Activated T-helper 1 cell treated with Interleukin-2 at 50 U/mL for 16 hours (primary cell): ENCODE measurements around the gene MAP7D1.

ENCODE experiments used
- DNase-seq: peaks from one replicate; pipeline ENCODE4 v3.0.0-alpha.2; 2020; ENCODE audit warnings: low read depth

The MAP7D1 gene

GRCh38 chr1:36155408-36156328, at the start of gene MAP7D1:
MAP7D1 (plus strand) TSS chr1:36156160; CDS start chr1:36156418, 258 bp downstream.
- peak; percentile 78 for DNase-seq

- DNase-seq, result no peak
Measured at GRCh38 chr1:36106269-36106668, 49.7 kb upstream of the MAP7D1 start.

GRCh38 chr1:36107394-36107793, 48.6 kb upstream of the MAP7D1 start:
- no peak for DNase-seq

- no peak for DNase-seq
Measured at GRCh38 chr1:36108314-36108713, 47.6 kb upstream of the MAP7D1 start.

GRCh38 chr1:36109041-36109679, 46.8 kb upstream of the MAP7D1 start:
- DNase-seq, result peak; percentile 37

- no peak for DNase-seq
Measured at GRCh38 chr1:36111151-36111550, 44.8 kb upstream of the MAP7D1 start.

- DNase-seq, result no peak
Measured at GRCh38 chr1:36112823-36113222, 43.1 kb upstream of the MAP7D1 start.

GRCh38 chr1:36114371-36114770, 41.6 kb upstream of the MAP7D1 start:
- DNase-seq, result no peak

- DNase-seq, result no peak
Measured at GRCh38 chr1:36115200-36115669, 40.7 kb upstream of the MAP7D1 start.

- DNase-seq, result no peak
Measured at GRCh38 chr1:36115931-36116330, 40.0 kb upstream of the MAP7D1 start.

GRCh38 chr1:36116901-36117300, 39.1 kb upstream of the MAP7D1 start:
- no peak for DNase-seq

GRCh38 chr1:36118447-36119204, 37.3 kb upstream of the MAP7D1 start:
- no peak for DNase-seq

- DNase-seq, result no peak
Measured at GRCh38 chr1:36119456-36119855, 36.5 kb upstream of the MAP7D1 start.

- DNase-seq, result no peak
Measured at GRCh38 chr1:36122062-36123030, 33.6 kb upstream of the MAP7D1 start.

GRCh38 chr1:36123356-36123755, 32.6 kb upstream of the MAP7D1 start:
- DNase-seq, result no peak

- no peak for DNase-seq
Measured at GRCh38 chr1:36124404-36125128, 31.4 kb upstream of the MAP7D1 start.

GRCh38 chr1:36125129-36125991, 30.6 kb upstream of the MAP7D1 start, which contains the start of gene COL8A2:
COL8A2 (minus strand) TSS chr1:36125222; CDS start chr1:36100242, 24,980 bp downstream.
- no peak for DNase-seq

GRCh38 chr1:36126005-36126716, 29.8 kb upstream of the MAP7D1 start:
- no peak for DNase-seq
